CD14-positive monocyte (primary cell): ENCODE results near the gene BTG2. TPM values are rescaled to one million over a fixed set of nuclear protein-coding genes. Genes with fewer than 3 reads are reported as not detected.

ENCODE experiments used
- DNase-seq, 3 donors: peaks; one replicate each; pipeline ENCODE4 v3.0.0-alpha.2; 2011 to 2022
- H2AFZ ChIP-seq: 2 replicates; pipeline ENCODE4 v1.6.0; 2012; ENCODE audit warnings: mild to moderate bottlenecking, low read depth, low read length, inconsistent platforms; ENCODE audit not compliant: insufficient read depth, poor library complexity, severe bottlenecking
- H3K27ac ChIP-seq, 2 donors: 1 replicate in 1 of 2; 2 replicates in 1 of 2; pipeline ENCODE4 v1.5.1; 2012 to 2013; ENCODE audit warnings: low read length in 2 of 2, control low read depth in 1 of 2, inconsistent platforms in 1 of 2, low read depth in 1 of 2, mild to moderate bottlenecking in 1 of 2
- H3K27me3 ChIP-seq, 2 donors: one replicate each; pipeline versions ENCODE4 v1.6.0 to v1.6.1; 2011 to 2013; ENCODE audit warnings: low read length in 2 of 2; ENCODE audit not compliant: control insufficient read depth in 2 of 2, insufficient read depth in 2 of 2
- H3K36me3 ChIP-seq, 2 donors: replicated peaks in 1 of 2; 1 replicate in 1 of 2; 2 replicates in 1 of 2; pipeline versions ENCODE4 v1.5.1 to v1.6.1; 2012 to 2013; ENCODE audit warnings: low read length in 2 of 2, control low read depth in 1 of 2, inconsistent platforms in 1 of 2, mild to moderate bottlenecking in 1 of 2; ENCODE audit not compliant: insufficient read depth in 2 of 2, control insufficient read depth in 1 of 2
- H3K4me1 ChIP-seq, 2 donors: 1 replicate in 1 of 2; 2 replicates in 1 of 2; pipeline versions ENCODE4 v1.5.1 to v1.6.1; 2012 to 2013; ENCODE audit warnings: low read length in 2 of 2, control low read depth in 1 of 2, inconsistent platforms in 1 of 2, mild to moderate bottlenecking in 1 of 2, moderate library complexity in 1 of 2; ENCODE audit not compliant: insufficient read depth in 2 of 2, control insufficient read depth in 1 of 2
- H3K4me2 ChIP-seq: replicated peaks from 2 replicates; pipeline ENCODE3; 2012; ENCODE audit warnings: low read length, moderate library complexity, mild to moderate bottlenecking; ENCODE audit not compliant: poor library complexity, severe bottlenecking; ENCODE audit errors: extremely low read depth
- H3K4me3 ChIP-seq, 3 experiments: fragments of 200-600 bp in 1 of 3; sonication (generic) in 1 of 3; replicated peaks in 1 of 3; 1 replicate in 2 of 3; 2 replicates in 1 of 3; pipeline ENCODE4 v1.5.1; 2011 to 2013; ENCODE audit warnings: low read length in 3 of 3, mild to moderate bottlenecking in 3 of 3, control low read depth in 2 of 3, low read depth in 2 of 3, inconsistent platforms in 1 of 3, moderate library complexity in 1 of 3
- H3K79me2 ChIP-seq: 2 replicates; pipeline ENCODE4 v1.6.0; 2012; ENCODE audit warnings: mild to moderate bottlenecking, control low read depth, inconsistent platforms, low read length, moderate library complexity; ENCODE audit not compliant: insufficient read depth
- H3K9ac ChIP-seq: 2 replicates; pipeline ENCODE4 v1.6.0; 2017; ENCODE audit warnings: low read length, mild to moderate bottlenecking; ENCODE audit not compliant: insufficient read depth, poor library complexity, severe bottlenecking
- H3K9me3 ChIP-seq, 2 donors: replicated peaks in 1 of 2; 1 replicate in 1 of 2; 2 replicates in 1 of 2; pipeline versions ENCODE4 v1.5.1 to v1.6.1; 2012 to 2013; ENCODE audit warnings: low read length in 2 of 2, control low read depth in 1 of 2; ENCODE audit not compliant: control insufficient read depth in 1 of 2, insufficient read depth in 1 of 2
- H4K20me1 ChIP-seq: 2 replicates; pipeline ENCODE4 v1.6.0; 2012; ENCODE audit warnings: mild to moderate bottlenecking, low read length, control low read depth, moderate library complexity; ENCODE audit not compliant: insufficient read depth
- H3K27ac Mint-ChIP-seq, 7 donors: one replicate each; pipeline ENCODE4 v1.8.0; 2020; ENCODE audit warnings: mild to moderate bottlenecking in 7 of 7, mixed read lengths in 7 of 7, moderate library complexity in 6 of 7, inconsistent platforms in 2 of 7
- H3K27me3 Mint-ChIP-seq, 3 donors: one replicate each; pipeline ENCODE4 v1.8.0; 2021 to 2022; ENCODE audit warnings: low read depth in 3 of 3, mild to moderate bottlenecking in 3 of 3, mixed read lengths in 3 of 3, moderate library complexity in 3 of 3, inconsistent platforms in 1 of 3
- H3K36me3 Mint-ChIP-seq, 2 donors: one replicate each; pipeline ENCODE4 v1.8.0; 2020; ENCODE audit warnings: mixed read lengths in 2 of 2, inconsistent platforms in 1 of 2, mild to moderate bottlenecking in 1 of 2
- H3K4me1 Mint-ChIP-seq: one replicate; pipeline ENCODE4 v1.8.0; 2020; ENCODE audit warnings: mild to moderate bottlenecking, mixed read lengths
- H3K4me3 Mint-ChIP-seq, 2 donors: one replicate each; pipeline ENCODE4 v1.8.0; 2020; ENCODE audit warnings: mild to moderate bottlenecking in 2 of 2, mixed read lengths in 2 of 2, moderate library complexity in 1 of 2
- H3K9me3 Mint-ChIP-seq, 7 donors: one replicate each; pipeline ENCODE4 v1.8.0; 2020 to 2022; ENCODE audit warnings: mixed read lengths in 7 of 7, mild to moderate bottlenecking in 6 of 7, moderate library complexity in 6 of 7, inconsistent platforms in 2 of 7
- CTCF ChIP-seq: fragments of 200-600 bp; IDR thresholded peaks from one replicate; pipeline ENCODE4 v1.8.0; 2022; ENCODE audit warnings: antibody characterized with exemption, mild to moderate bottlenecking
- WGBS: methylation state at CpG from one replicate; pipeline ENCODE4 v1.1.5; 2013; ENCODE audit warnings: missing lambda C conversion rate; ENCODE audit not compliant: insufficient coverage; 5-methylcytosine and 5-hydroxymethylcytosine counted together
- intact Hi-C, 2 donors: fragments of 100-400 bp; cut with micrococcal nuclease; formaldehyde crosslinking; loops; one replicate each; pipeline versions ENCODE4 v1.15.0 to v1.15.1; 2023
- polyA plus RNA-seq, 3 donors: library from polyadenylated mRNA; depleted of rRNA in 1 of 3; unstranded in 2 of 3; stranded (reverse) in 1 of 3; fragments of 300-500 nt in 2 of 3; fragments of >200 nt in 1 of 3; fragmentation: Illumina TruSeq in 2 of 3; gene quantifications; 1 replicate in 2 of 3; 2 replicates in 1 of 3; pipeline ENCODE4 v1.2.3, GENCODE V29; 2012 to 2021

Gene BTG2
- polyA plus RNA-seq, 3 donors, result 293 to 539 (median 483) TPM

DNA sequence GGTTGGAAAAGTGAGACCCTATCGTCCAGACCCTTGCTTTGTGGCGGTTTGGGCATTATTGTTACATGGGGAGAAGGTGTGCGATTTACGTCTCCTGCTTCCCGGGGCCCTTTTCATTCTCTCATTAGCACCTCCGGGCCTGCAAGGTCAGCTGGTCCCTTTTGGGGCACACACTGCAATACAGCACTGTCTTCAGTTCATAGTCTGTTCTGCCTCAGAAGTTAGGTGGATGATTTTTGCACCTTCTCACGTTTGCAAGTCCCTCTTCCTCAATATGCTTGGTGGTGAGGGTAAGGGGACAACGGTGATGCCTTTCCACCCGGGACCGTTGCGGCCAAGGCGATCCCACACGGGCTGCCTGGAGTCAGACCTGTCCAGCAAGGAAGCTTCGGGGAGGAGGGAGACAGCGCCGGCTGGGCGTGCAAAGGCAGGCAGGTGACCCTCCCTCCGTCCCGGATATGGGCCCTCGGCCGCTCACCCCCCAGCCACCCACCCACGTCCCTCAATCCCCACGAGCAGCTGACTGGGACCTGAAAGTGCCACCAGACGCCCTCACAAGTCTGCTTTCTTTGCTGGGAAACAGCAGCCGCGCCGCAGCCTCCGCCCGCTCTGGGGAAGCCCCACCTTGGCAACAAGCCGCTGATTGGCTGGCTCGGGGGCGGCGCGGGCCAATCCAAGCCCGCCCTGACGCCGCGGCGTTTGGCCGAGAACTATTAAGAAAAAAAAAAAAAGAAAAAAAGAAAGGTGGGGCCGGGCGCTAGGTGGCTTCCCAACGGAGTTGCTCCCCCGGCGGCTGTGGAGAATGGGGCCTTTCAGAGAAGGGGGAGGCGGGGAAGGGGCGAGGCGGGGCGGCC lies 21.7 kb downstream of the BTG2 start:
- no peaks in the 10 kb centered on the region for H3K9me3 ChIP-seq
- H3K27ac ChIP-seq, result peak overlapping the region; percentile 93 to 94
- peak overlapping the region; percentile 72 for H3K9ac ChIP-seq
- WGBS, result 0% methylated on average over 27 of the region's 49 CpGs
- Mint-ChIP-seq H3K4me3 (peak overlapping the region; percentile 69 to 86), H3K9me3 (no peaks in the 10 kb centered on the region), H3K27me3 (peaks cover 0 to 6% (median 0%) of the 10 kb centered on the region in 3 donors), H3K27ac (peak overlapping the region; percentile 94 to 98 (median 95)), H3K36me3 (no peaks in the 10 kb centered on the region), H3K4me1 (peaks cover 62% of the 10 kb centered on the region)
- no peaks in the 10 kb centered on the region for H3K27me3 ChIP-seq
- peaks cover 61 to 70% of the 10 kb centered on the region in 2 donors for H3K4me1 ChIP-seq
- intact Hi-C loops, result loop anchor here in 1 of 2 donors (5.0 kb wide), 1 partner anchor 40 kb away; no protein-coding TSS in a partner anchor
- peak; percentile 83 to 90 (median 88) for DNase-seq
- H3K4me3 ChIP-seq, result peak overlapping the region; percentile 39 to 74 (median 53)
- H2AFZ ChIP-seq, result peak overlapping the region; percentile 84
- no peak for TF ChIP-seq CTCF
- no peaks in the 10 kb centered on the region for H4K20me1 ChIP-seq
- H3K4me2 ChIP-seq, result peak overlapping the region; percentile 87
- peaks cover 5% of the 10 kb centered on the region for H3K79me2 ChIP-seq
- H3K36me3 ChIP-seq, result no peaks in the 10 kb centered on the region

DNA sequence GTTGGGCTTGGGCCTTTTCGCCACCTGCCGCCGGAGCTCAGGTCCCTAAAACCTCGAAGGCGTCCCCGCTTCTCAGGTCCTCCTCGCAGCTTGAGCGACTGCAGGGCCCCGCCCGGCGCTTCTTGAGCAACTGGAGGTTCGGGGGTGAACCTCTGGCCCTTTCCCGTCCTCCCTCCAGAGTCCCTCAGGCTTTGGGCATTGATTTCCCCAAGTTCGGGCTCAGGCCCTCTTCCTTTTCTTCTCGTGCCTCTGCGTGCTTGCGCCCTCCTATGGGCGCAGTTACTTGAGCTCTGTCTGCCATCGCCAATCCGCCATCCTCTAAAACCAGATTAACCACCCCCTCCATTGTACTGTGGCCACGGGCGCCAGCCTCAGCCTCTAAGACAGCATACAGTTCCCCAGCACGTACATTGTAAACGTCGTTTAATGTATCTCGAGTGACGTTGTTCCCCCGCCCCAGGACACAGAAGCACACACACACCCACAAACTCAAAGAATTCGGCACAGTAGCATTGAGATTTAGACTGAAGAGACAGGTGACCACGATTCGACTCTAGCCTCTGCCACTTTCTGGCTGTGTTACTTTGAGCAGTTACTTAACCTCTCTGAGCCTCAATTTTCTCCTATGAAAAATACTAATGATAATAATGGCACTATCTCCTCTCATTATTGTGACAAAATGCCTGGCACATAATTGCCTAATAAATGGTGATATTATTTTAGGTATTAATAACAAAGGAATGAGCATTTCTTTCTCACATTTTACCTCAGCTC lies 22.6 kb downstream of the BTG2 start:
- Histone ChIP-seq H3K4me2 (peak overlapping the region; percentile 87), H2AFZ (peak overlapping the region; percentile 84), H3K9me3 (no peaks in the 10 kb centered on the region), H4K20me1 (no peaks in the 10 kb centered on the region), H3K4me3 (peak overlapping the region in 2 of 3 experiments; percentile 53 to 74), H3K9ac (peak overlapping the region; percentile 72), H3K79me2 (peaks cover 5% of the 10 kb centered on the region), H3K36me3 (no peaks in the 10 kb centered on the region), H3K27me3 (no peaks in the 10 kb centered on the region), H3K27ac (peak overlapping the region; percentile 93 to 94), H3K4me1 (peaks cover 53 to 62% of the 10 kb centered on the region in 2 donors)
- DNase-seq, result peak; percentile 69 to 74 (median 71)
- Mint-ChIP-seq H3K27me3 (peaks cover 0 to 6% (median 0%) of the 10 kb centered on the region in 3 donors), H3K4me3 (peak overlapping the region; percentile 69 to 77), H3K27ac (peak overlapping the region; percentile 94 to 98 (median 95)), H3K4me1 (peaks cover 54% of the 10 kb centered on the region), H3K9me3 (no peaks in the 10 kb centered on the region), H3K36me3 (no peaks in the 10 kb centered on the region)
- WGBS, result 8% methylated on average over 22 of the region's 31 CpGs
- intact Hi-C loops, result loop anchor here in 1 of 2 donors (5.0 kb wide), 1 partner anchor 41 kb away; no protein-coding TSS in a partner anchor
- peak; percentile 47 for TF ChIP-seq CTCF
